K562 (cell line): Measurements from ENCODE around the gene DHRS3. TPM values are rescaled to one million over a fixed set of nuclear protein-coding genes. Genes with fewer than 3 reads are reported as not detected.

Experiments used
- ARNT ChIP-seq, 2 experiments: fragments of 450-650 bp; IDR thresholded peaks; 2 replicates each; pipeline ENCODE4 v1.6.1; 2016; ENCODE audit warnings: mild to moderate bottlenecking in 1 of 2
- CBFB ChIP-seq: sonication (generic); formaldehyde crosslinking; IDR thresholded peaks from 2 replicates; pipeline ENCODE4 v1.4.0; 2020; ENCODE audit warnings: mild to moderate bottlenecking, missing genetic modification reagents
- CEBPB ChIP-seq: fragments of 450-650 bp; IDR thresholded peaks from 2 replicates; pipeline ENCODE4 v1.6.1; 2016; ENCODE audit warnings: missing genetic modification characterization, missing compliant biosample characterization
- CTCFL ChIP-seq: IDR thresholded peaks from 2 replicates; pipeline ENCODE4 v1.6.1; 2011; ENCODE audit warnings: borderline replicate concordance, low read depth, mild to moderate bottlenecking, moderate library complexity, low read length; ENCODE audit not compliant: insufficient read depth, poor library complexity, severe bottlenecking
- HNRNPH1 ChIP-seq: fragments of 200-400 bp; formaldehyde crosslinking; optimal IDR thresholded peaks from 2 replicates; pipeline ENCODE3; 2017; ENCODE audit warnings: low read depth, mild to moderate bottlenecking, low read length, moderate library complexity
- LARP7 ChIP-seq: fragments of 450-650 bp; IDR thresholded peaks from 2 replicates; pipeline ENCODE4 v1.6.1; 2016
- MTA1 ChIP-seq: fragments of 450-650 bp; IDR thresholded peaks from 2 replicates; pipeline ENCODE4 v1.6.1; 2017; ENCODE audit warnings: borderline replicate concordance
- PRMT5 ChIP-seq: sonication (generic); formaldehyde crosslinking; IDR thresholded peaks from 2 replicates; pipeline ENCODE4 v1.5.0; 2020; ENCODE audit warnings: missing genetic modification reagents
- PTBP1 ChIP-seq: fragments of 200-400 bp; formaldehyde crosslinking; IDR thresholded peaks from 2 replicates; pipeline ENCODE4 v1.6.1; 2017; ENCODE audit warnings: low read depth, low read length
- TRIM25 ChIP-seq: fragments of 450-650 bp; IDR thresholded peaks from 2 replicates; pipeline ENCODE4 v1.7.0; 2016; ENCODE audit warnings: borderline replicate concordance
- ZFP1 ChIP-seq: fragments of 450-650 bp; formaldehyde crosslinking; IDR thresholded peaks from 2 replicates; pipeline ENCODE4 v1.4.0; 2020; ENCODE audit warnings: mild to moderate bottlenecking, mixed read lengths
- ZNF121 ChIP-seq: sonication (generic); formaldehyde crosslinking; conservative IDR thresholded peaks from 2 replicates; pipeline ENCODE4 v1.8.0; 2022; ENCODE audit warnings: missing genetic modification reagents
- ZNF24 ChIP-seq: fragments of 450-650 bp; IDR thresholded peaks from 2 replicates; pipeline ENCODE4 v1.6.1; 2016
- ZNF263 ChIP-seq: sonication (generic); formaldehyde crosslinking; IDR thresholded peaks from 2 replicates; pipeline ENCODE4 v1.8.0; 2022; ENCODE audit warnings: mild to moderate bottlenecking, missing genetic modification reagents, borderline replicate concordance
- ZNF3 ChIP-seq: fragments of 250-450 bp; sonication (Bioruptor Pico); IDR thresholded peaks from 2 replicates; pipeline ENCODE4 v1.5.0; 2021; ENCODE audit warnings: mild to moderate bottlenecking, moderate library complexity
- ZNF449 ChIP-seq: fragments of 250-450 bp; sonication (Bioruptor Pico); IDR thresholded peaks from 2 replicates; pipeline ENCODE4 v1.8.0; 2022; ENCODE audit warnings: moderate library complexity, mild to moderate bottlenecking, inconsistent platforms
- polyA plus RNA-seq, 8 experiments: library from polyadenylated mRNA; depleted of rRNA in 4 of 8; stranded (reverse) in 5 of 8; unstranded in 3 of 8; fragments of >200 nt; fragmentation: Nextera tagmentation in 2 of 8; fragmentation: Illumina TruSeq in 1 of 8; extraction: Ambion mirVana in 2 of 8; extraction: Trizol in 1 of 8; gene quantifications; 2 replicates each; pipeline versions ENCODE4 v1.2.1 to v1.2.3, GENCODE V29; 2011 to 2014; ENCODE audit warnings: inconsistent platforms in 1 of 8, missing spikeins in 1 of 8
- total RNA-seq, 7 experiments: library from RNA; depleted of rRNA in 6 of 7; stranded (reverse); fragments of >200 nt in 6 of 7; fragmentation: Illumina TruSeq in 2 of 7; extraction: Trizol in 2 of 7; gene quantifications; 2 replicates each; pipeline versions ENCODE4 v1.2.1 to v1.2.3, GENCODE V29; 2011 to 2021; ENCODE audit warnings: low replicate concordance in 1 of 7
- TF ChIP-seq, protein P1 (sequence below): fragments of 250-450 bp; sonication (Bioruptor Pico); IDR thresholded peaks from 2 replicates; pipeline ENCODE4 v1.4.0; 2020; ENCODE audit warnings: mild to moderate bottlenecking, moderate library complexity, borderline replicate concordance

Gene DHRS3
- total and polyA plus RNA-seq, 9 of the 15 experiments (the other 6 are each of a cell fraction or from before 2014, with no cell fraction given) = 21.0 to 116 (median 58.7) TPM

GRCh38 chr1:12618965-12619791 is 1.2 kb upstream of the DHRS3 start (continued):
- TF ChIP-seq CTCFL (no peak), ZNF263 (CRISPR knock-in tag) (no peak), ZNF121 (CRISPR knock-in tag) (no peak), CEBPB (tag) (no peak), PTBP1 (no peak), ZFP1 (no peak), ZNF3 (CRISPR knock-in tag) (no peak), LARP7 (no peak), HNRNPH1 (no peak), TRIM25 (no peak), MTA1 (no peak), CBFB (CRISPR knock-in tag) (no peak), PRMT5 (no peak), ARNT (IDR thresholded peaks at IDR 0.05) (no peak), ZNF24 (no peak), ZNF449 (CRISPR knock-in tag) (no peak)
- TF ChIP-seq, protein P1, sequence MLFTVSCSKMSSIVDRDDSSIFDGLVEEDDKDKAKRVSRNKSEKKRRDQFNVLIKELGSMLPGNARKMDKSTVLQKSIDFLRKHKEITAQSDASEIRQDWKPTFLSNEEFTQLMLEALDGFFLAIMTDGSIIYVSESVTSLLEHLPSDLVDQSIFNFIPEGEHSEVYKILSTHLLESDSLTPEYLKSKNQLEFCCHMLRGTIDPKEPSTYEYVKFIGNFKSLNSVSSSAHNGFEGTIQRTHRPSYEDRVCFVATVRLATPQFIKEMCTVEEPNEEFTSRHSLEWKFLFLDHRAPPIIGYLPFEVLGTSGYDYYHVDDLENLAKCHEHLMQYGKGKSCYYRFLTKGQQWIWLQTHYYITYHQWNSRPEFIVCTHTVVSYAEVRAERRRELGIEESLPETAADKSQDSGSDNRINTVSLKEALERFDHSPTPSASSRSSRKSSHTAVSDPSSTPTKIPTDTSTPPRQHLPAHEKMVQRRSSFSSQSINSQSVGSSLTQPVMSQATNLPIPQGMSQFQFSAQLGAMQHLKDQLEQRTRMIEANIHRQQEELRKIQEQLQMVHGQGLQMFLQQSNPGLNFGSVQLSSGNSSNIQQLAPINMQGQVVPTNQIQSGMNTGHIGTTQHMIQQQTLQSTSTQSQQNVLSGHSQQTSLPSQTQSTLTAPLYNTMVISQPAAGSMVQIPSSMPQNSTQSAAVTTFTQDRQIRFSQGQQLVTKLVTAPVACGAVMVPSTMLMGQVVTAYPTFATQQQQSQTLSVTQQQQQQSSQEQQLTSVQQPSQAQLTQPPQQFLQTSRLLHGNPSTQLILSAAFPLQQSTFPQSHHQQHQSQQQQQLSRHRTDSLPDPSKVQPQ (CRISPR knock-in tag) = no peak
